H9 (cell line): ENCODE results near the gene NEMP2. TPM values are rescaled to one million over a fixed set of nuclear protein-coding genes. Genes with fewer than 3 reads are reported as not detected.

ENCODE experiments used
- DNase-seq: peaks from one replicate; pipeline ENCODE4 v3.0.0-alpha.2; 2017
- H2AFZ ChIP-seq: one replicate; pipeline ENCODE4 v1.6.1; 2013; ENCODE audit warnings: mild to moderate bottlenecking, low read length, control low read depth, moderate library complexity
- H2AK5ac ChIP-seq: 2 replicates; pipeline ENCODE4 v1.6.1; 2013; ENCODE audit warnings: low read length, control low read depth, mixed read lengths; ENCODE audit not compliant: insufficient read length
- H2BK120ac ChIP-seq: one replicate; pipeline ENCODE4 v1.6.1; 2013; ENCODE audit warnings: low read depth, mild to moderate bottlenecking, low read length, control low read depth, inconsistent platforms; ENCODE audit not compliant: poor library complexity, severe bottlenecking
- H2BK12ac ChIP-seq: 2 replicates; pipeline ENCODE4 v1.6.1; 2013; ENCODE audit warnings: low read length, control low read depth, mixed read lengths, low read depth; ENCODE audit not compliant: insufficient read length
- H2BK15ac ChIP-seq: 2 replicates; pipeline ENCODE4 v1.6.1; 2013; ENCODE audit warnings: low read depth, low read length, control low read depth
- H2BK20ac ChIP-seq: one replicate; pipeline ENCODE4 v1.6.1; 2013; ENCODE audit warnings: low read depth, mild to moderate bottlenecking, low read length, control low read depth, inconsistent platforms; ENCODE audit not compliant: poor library complexity, severe bottlenecking
- H2BK5ac ChIP-seq: 2 replicates; pipeline ENCODE4 v1.6.1; 2013; ENCODE audit warnings: low read length, control low read depth, mixed read lengths; ENCODE audit not compliant: insufficient read length
- H3K14ac ChIP-seq: 2 replicates; pipeline ENCODE4 v1.6.1; 2013; ENCODE audit warnings: low read length, control low read depth; ENCODE audit not compliant: insufficient read depth
- H3K18ac ChIP-seq: 2 replicates; pipeline ENCODE4 v1.6.1; 2013; ENCODE audit warnings: low read depth, mild to moderate bottlenecking, mixed read lengths, low read length, control low read depth; ENCODE audit not compliant: insufficient read length
- H3K23ac ChIP-seq: 2 replicates; pipeline ENCODE4 v1.6.1; 2013; ENCODE audit warnings: low read length, control low read depth, mixed read lengths, low read depth; ENCODE audit not compliant: insufficient read length
- H3K23me2 ChIP-seq: 2 replicates; pipeline ENCODE4 v1.6.1; 2013; ENCODE audit warnings: low read depth, mild to moderate bottlenecking, mixed read lengths, low read length, control low read depth; ENCODE audit not compliant: insufficient read length, poor library complexity, severe bottlenecking
- H3K27ac ChIP-seq: 2 replicates; pipeline ENCODE4 v1.5.1; 2013; ENCODE audit warnings: low read length, control low read depth, mixed read lengths, low read depth; ENCODE audit not compliant: insufficient read length
- H3K27me3 ChIP-seq: 2 replicates; pipeline ENCODE4 v1.6.1; 2013; ENCODE audit warnings: low read length, control low read depth, inconsistent platforms; ENCODE audit not compliant: insufficient read depth
- H3K4ac ChIP-seq: 2 replicates; pipeline ENCODE4 v1.6.1; 2013; ENCODE audit warnings: low read depth, mild to moderate bottlenecking, control low read depth, inconsistent platforms, low read length, moderate library complexity
- H3K4me1 ChIP-seq: 2 replicates; pipeline ENCODE4 v1.6.1; 2013; ENCODE audit warnings: low read length, control low read depth, inconsistent platforms; ENCODE audit not compliant: insufficient read depth
- H3K4me2 ChIP-seq: 2 replicates; pipeline ENCODE4 v1.6.1; 2013; ENCODE audit warnings: low read length, control low read depth, mixed read lengths; ENCODE audit not compliant: insufficient read length, insufficient read depth
- H3K56ac ChIP-seq: 2 replicates; pipeline ENCODE4 v1.6.1; 2013; ENCODE audit warnings: low read depth, mild to moderate bottlenecking, mixed read lengths, low read length, control low read depth; ENCODE audit not compliant: insufficient read length
- H3K79me1 ChIP-seq: 2 replicates; pipeline ENCODE4 v1.6.1; 2013; ENCODE audit warnings: low read depth, mild to moderate bottlenecking, moderate library complexity, low read length, control low read depth, inconsistent platforms; ENCODE audit not compliant: insufficient read depth, poor library complexity, severe bottlenecking
- H3K79me2 ChIP-seq: 2 replicates; pipeline ENCODE4 v1.6.1; 2013; ENCODE audit warnings: low read length, control low read depth, inconsistent platforms; ENCODE audit not compliant: insufficient read depth
- H3K9ac ChIP-seq: 2 replicates; pipeline ENCODE4 v1.6.1; 2013; ENCODE audit warnings: low read length, control low read depth, mixed read lengths; ENCODE audit not compliant: insufficient read length; ENCODE audit errors: extremely low read depth
- H3K9me3 ChIP-seq: one replicate; pipeline ENCODE4 v1.6.1; 2013; ENCODE audit warnings: low read depth, low read length, inconsistent platforms; ENCODE audit not compliant: control insufficient read depth
- H3T11ph ChIP-seq: one replicate; pipeline ENCODE4 v1.6.1; 2013; ENCODE audit warnings: mild to moderate bottlenecking, low read length, control low read depth, inconsistent platforms
- H4K20me1 ChIP-seq: one replicate; pipeline ENCODE4 v1.6.1; 2013; ENCODE audit not compliant: control insufficient read depth, insufficient read length, insufficient read depth
- H4K5ac ChIP-seq: 2 replicates; pipeline ENCODE4 v1.6.1; 2013; ENCODE audit warnings: low read depth, mild to moderate bottlenecking, mixed read lengths, low read length, control low read depth; ENCODE audit not compliant: insufficient read length
- H4K8ac ChIP-seq: replicated peaks from 2 replicates; pipeline ENCODE4 v1.6.1; 2013; ENCODE audit warnings: low read length, control low read depth, mixed read lengths, low read depth; ENCODE audit not compliant: insufficient read length
- H4K91ac ChIP-seq: 2 replicates; pipeline ENCODE4 v1.6.1; 2013; ENCODE audit warnings: low read depth, mild to moderate bottlenecking, moderate library complexity, mixed read lengths, low read length, control low read depth; ENCODE audit not compliant: insufficient read length
- H3K27ac Mint-ChIP-seq, 3 experiments: 2 replicates in 2 of 3; 3 replicates in 1 of 3; pipeline ENCODE4 v1.8.0; 2020 to 2021; ENCODE audit warnings: mixed read lengths in 3 of 3, mild to moderate bottlenecking in 1 of 3, moderate library complexity in 1 of 3
- H3K27me3 Mint-ChIP-seq: 2 replicates; pipeline ENCODE4 v1.8.0; 2021; ENCODE audit warnings: low read depth, mild to moderate bottlenecking, moderate library complexity, mixed read lengths
- H3K36me3 Mint-ChIP-seq, 3 experiments: 2 replicates in 2 of 3; 3 replicates in 1 of 3; pipeline ENCODE4 v1.8.0; 2020 to 2021; ENCODE audit warnings: low read depth in 3 of 3, mixed read lengths in 3 of 3; ENCODE audit not compliant: insufficient read depth in 1 of 3
- H3K4me1 Mint-ChIP-seq, 2 experiments: 2 replicates each; pipeline ENCODE4 v1.8.0; 2020; ENCODE audit warnings: mixed read lengths in 2 of 2
- H3K4me3 Mint-ChIP-seq, 2 experiments: 2 replicates in 1 of 2; 3 replicates in 1 of 2; pipeline ENCODE4 v1.8.0; 2020 to 2021; ENCODE audit warnings: mild to moderate bottlenecking in 2 of 2, mixed read lengths in 2 of 2, moderate library complexity in 1 of 2
- H3K9me3 Mint-ChIP-seq, 2 experiments: 2 replicates in 1 of 2; 3 replicates in 1 of 2; pipeline ENCODE4 v1.8.0; 2020; ENCODE audit warnings: mild to moderate bottlenecking in 2 of 2, mixed read lengths in 2 of 2, moderate library complexity in 1 of 2
- CTCF ChIP-seq: fragments of 200-600 bp; sonication (generic); conservative IDR thresholded peaks from 3 replicates; pipeline ENCODE4 v1.8.0; 2021; ENCODE audit warnings: antibody characterized with exemption, mild to moderate bottlenecking
- WGBS: extraction: QIAGEN DNeasy Blood & Tissue Kit; methylation state at CpG from one replicate; pipeline ENCODE4 v1.1.7; 2013; ENCODE audit warnings: missing lambda C conversion rate, low lambda C conversion rate, mixed read lengths; ENCODE audit not compliant: insufficient read length; ENCODE audit errors: extremely low coverage; 5-methylcytosine and 5-hydroxymethylcytosine counted together
- total RNA-seq: library from RNA; stranded (reverse); gene quantifications from 2 replicates; pipeline ENCODE4 v1.2.1, GENCODE V29; 2021

The NEMP2 gene
- total RNA-seq, 1 experiment from 2014 or later, result 5.3 TPM

DNA sequence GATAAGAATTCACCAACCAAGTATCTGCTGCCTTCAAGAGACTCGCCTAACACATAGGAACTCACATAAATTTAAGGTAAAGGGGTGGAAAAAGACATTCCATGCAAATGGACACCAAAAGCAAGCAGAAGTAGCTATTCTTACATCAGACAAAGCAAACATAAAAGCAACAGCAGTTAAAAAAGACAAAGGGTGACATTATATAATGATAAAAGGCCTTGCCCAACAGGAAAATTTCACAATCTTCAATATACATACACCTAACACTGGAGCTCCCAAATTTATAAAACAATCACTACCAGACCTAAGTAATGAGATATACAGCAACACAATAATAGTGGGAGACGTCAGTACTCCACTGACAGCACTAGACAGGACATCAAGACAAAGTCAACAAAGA is 41.4 kb downstream of the NEMP2 start:
- no peak for DNase-seq
- H4K5ac ChIP-seq, result no peak overlapping the region
- H2BK20ac ChIP-seq, result no peak overlapping the region
- H3K4me1 Mint-ChIP-seq, result peaks cover 16 to 19% of the 10 kb centered on the region in 2 experiments
- H3K4me2 ChIP-seq, result no peak overlapping the region
- peaks cover 0 to 9% (median 0%) of the 10 kb centered on the region in 3 experiments; a peak in 3 of 7 replicates for H3K36me3 Mint-ChIP-seq
- H2BK15ac ChIP-seq, result no peak overlapping the region
- H3K4ac ChIP-seq, result no peak overlapping the region
- no peak overlapping the region for H3K18ac ChIP-seq
- H3K27me3 ChIP-seq, result no peaks in the 10 kb centered on the region
- no peaks in the 10 kb centered on the region for H4K20me1 ChIP-seq
- no peak overlapping the region for H2BK5ac ChIP-seq
- H3K14ac ChIP-seq, result no peak overlapping the region
- H4K8ac ChIP-seq, result no peak overlapping the region
- H3K23me2 ChIP-seq, result no peaks in the 10 kb centered on the region
- H2BK12ac ChIP-seq, result no peak overlapping the region
- no peak overlapping the region for H2AFZ ChIP-seq
- H3K23ac ChIP-seq, result no peak overlapping the region
- H3K27ac Mint-ChIP-seq, result peak overlapping the region in 1 of 3 experiments; percentile 78; a peak in 3 of 7 replicates
- peaks cover 0 to 6% of the 10 kb centered on the region in 2 experiments; a peak in 3 of 5 replicates for H3K9me3 Mint-ChIP-seq
- H3K79me2 ChIP-seq, result no peaks in the 10 kb centered on the region
- no peak for TF ChIP-seq CTCF
- H3K79me1 ChIP-seq, result no peaks in the 10 kb centered on the region
- no peak overlapping the region for H2AK5ac ChIP-seq
- no peaks in the 10 kb centered on the region for H3K27me3 Mint-ChIP-seq
- H2BK120ac ChIP-seq, result no peak overlapping the region
- no peak overlapping the region for H3K56ac ChIP-seq
- no peak overlapping the region for H3K4me3 Mint-ChIP-seq
- no peak overlapping the region for H3K27ac ChIP-seq
- H3K4me1 ChIP-seq, result no peaks in the 10 kb centered on the region
- H3K9me3 ChIP-seq, result no peaks in the 10 kb centered on the region
- H4K91ac ChIP-seq, result no peak overlapping the region
- no peak overlapping the region for H3K9ac ChIP-seq
- WGBS, result no CpG with 5 or more reads among the region's 2 CpGs
- no peak overlapping the region for H3T11ph ChIP-seq
